Smooth muscle cell of the brain vasculature (primary cell): Measurements from ENCODE around the gene DES.
"Not testable (repeated sequence)": the region's sequence is repeated elsewhere in the genome, so short reads cannot be mapped to it uniquely, and the experiment has no call there.

ENCODE experiments used
- DNase-seq: peaks from one replicate; pipeline ENCODE4 v3.0.0-alpha.2; 2012; ENCODE audit warnings: low read depth, low spot score

Gene DES

GRCh38 chr2:219399716-219400478, 18.3 kb upstream of the DES start:
- no peak for DNase-seq

- no peak for DNase-seq
These were observed 17.6 kb upstream of the DES start for GRCh38 chr2:219400562-219400961.

- DNase-seq: no peak
These were observed 16.6 kb upstream of the DES start for GRCh38 chr2:219401606-219402005.

DNA sequence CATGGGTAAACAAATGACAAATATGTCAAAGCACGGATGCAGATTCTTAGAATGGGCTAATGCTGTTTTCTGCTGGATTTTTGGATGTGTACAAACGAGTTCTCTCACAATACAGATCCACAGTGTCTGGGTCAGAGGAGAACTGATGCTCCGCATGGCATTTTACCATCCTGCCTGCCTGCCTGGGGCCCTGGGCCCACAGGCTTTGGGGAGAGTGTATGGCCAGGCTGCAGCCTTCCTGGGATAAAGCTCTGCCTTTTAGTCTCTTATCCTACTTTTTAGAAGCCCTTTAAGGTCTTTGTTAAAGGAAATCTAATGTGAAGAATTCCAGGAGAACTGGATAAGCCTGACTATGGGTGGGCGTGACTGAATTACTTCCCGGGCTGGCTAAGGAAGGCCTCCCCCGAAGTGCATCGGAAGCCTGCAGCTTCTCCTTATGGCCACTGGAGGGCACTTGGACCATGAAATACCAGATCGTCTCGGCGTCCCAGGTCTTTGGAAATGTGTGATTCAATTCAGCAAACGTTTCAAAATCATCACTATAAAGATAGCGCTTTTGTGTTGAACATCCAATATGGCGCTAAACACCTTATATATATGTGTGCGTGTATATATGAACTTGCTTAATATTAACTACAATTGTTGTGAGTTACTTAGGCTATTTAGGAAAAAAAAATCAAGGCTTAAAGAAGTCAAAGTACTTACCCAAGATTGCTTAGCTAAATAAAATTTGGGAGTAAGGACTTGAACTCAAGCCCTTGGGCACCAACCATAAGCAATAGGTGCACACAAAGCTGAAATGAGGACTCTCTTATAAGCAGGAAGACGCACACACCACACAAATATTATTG, 15.3 kb upstream of the DES start:
- peak; percentile 65 for DNase-seq

GRCh38 chr2:219403861-219404260, 14.3 kb upstream of the DES start:
- DNase-seq: no peak

DNA sequence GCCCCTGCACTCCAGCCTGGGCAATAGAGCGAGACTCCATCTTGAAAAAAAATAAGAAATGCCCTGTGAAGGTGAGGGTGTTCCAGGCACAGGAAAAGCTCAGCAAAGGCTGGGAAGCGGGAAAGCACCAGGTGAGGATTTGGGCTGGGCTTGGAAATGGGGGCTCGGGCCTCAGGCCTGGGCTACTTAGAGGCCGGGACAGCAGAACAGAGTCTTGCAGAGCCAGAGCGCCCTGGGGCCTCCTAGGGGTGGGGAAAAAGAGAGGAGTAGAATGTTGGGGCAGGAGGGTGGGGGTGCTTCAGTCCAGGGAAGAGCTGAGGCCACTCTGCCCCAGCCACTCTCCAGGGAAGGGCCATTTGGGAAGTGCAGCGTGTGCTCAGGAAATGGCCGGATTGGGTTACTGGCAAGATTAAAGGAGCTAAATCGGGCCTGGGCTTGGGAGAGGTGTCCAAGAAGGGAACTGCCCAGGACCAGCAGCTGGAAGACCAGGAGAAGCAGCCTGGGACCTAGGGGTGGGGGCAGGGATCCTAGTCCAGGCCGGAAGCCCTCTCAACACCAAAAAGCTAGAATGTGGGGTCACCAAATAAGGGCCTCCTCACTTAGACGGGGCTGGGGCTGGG, 13.8 kb upstream of the DES start:
- no peak for DNase-seq

DNA sequence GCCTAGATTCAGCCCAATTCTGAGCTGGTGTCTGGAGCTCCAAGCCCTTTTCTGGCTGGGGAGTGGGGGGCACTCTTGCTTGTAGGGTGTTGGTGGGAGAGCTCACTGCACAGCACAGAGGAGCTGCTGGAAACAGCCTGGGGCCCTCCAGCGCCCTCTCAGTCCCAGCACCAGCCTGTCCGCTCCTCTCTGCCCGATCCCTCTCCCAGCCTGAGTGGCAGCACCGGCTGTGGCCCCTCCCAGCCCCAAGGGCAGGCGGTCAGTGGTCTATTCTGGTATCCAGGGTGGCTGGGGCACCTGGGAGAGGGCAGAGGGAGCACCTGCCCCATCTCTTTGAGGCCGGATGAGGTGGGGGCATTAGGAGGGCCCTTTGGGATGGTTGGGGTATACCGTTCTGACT, 13.2 kb upstream of the DES start:
- DNase-seq: no peak

DNA sequence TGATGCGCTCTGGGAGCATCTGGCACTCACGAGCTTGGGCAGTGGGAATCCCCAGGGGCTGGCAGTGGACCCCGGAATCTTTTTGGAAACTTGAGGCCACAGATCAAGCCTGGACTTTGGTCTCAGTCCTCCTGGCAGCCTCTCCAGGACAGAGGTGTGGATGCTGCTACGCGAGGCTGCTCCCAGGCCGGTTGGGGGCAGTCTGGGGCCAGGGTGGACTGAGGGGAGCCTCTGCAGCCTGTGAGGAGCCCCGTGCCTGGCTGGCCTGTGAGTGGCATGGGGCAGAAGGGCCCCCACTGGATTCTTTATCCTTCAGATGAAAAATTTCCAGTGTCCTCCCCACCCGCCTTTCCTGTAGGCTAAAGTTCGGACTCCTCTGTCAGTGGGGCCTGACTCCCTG, 12.7 kb upstream of the DES start:
- DNase-seq: no peak

- no peak for DNase-seq
These were observed 12.0 kb upstream of the DES start for GRCh38 chr2:219405958-219406860.

- DNase-seq: peak; percentile 35
These were observed 11.3 kb upstream of the DES start for GRCh38 chr2:219406861-219407230.

- not testable (repeated sequence) for DNase-seq
These were observed 10.8 kb upstream of the DES start for GRCh38 chr2:219407343-219407742.

- no peak for DNase-seq
These were observed 10.0 kb upstream of the DES start for GRCh38 chr2:219408204-219408603.

DNA sequence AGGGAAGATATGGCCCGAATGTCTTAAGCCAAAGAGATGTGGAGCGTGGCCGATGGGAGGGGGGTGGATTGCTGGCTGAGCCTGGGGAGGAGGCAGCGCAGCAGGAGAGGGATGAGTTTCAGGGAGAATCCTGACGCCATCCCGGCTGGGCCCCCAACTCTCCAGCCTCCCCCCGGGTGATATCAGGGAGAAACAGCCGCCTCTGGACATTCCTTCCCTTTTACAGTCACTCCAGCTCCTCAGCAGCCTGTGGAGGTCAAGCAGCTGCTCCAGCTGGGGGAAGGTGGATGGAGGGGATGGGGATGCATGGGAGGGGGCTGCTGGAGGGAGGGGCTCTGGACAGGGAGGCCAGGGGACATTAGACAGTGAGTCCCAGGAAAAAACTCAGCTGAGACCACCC, 9.5 kb upstream of the DES start:
- DNase-seq: no peak

GRCh38 chr2:219409619-219410018, 8.6 kb upstream of the DES start:
- DNase-seq: no peak

GRCh38 chr2:219410390-219410789, 7.8 kb upstream of the DES start:
- no peak for DNase-seq

DNA sequence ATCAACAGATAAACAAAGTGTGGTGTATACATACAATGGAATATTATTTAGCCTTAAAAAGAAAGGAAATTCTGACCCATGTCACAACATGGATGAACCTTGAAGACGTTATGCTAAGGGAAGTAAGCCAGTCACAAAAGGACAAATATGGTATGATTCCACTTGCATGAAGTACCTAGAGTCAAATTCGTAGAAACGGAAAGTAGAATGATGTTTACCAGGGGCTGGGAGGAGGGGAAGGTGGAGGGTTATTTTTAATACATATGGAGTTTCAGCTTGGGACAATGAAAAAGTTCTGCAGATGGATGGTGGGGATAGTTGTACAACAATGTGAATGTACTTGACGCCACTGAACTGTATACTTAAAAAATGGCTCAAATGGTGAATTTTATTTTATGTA, 3.3 kb upstream of the DES start:
- no peak for DNase-seq

DNA sequence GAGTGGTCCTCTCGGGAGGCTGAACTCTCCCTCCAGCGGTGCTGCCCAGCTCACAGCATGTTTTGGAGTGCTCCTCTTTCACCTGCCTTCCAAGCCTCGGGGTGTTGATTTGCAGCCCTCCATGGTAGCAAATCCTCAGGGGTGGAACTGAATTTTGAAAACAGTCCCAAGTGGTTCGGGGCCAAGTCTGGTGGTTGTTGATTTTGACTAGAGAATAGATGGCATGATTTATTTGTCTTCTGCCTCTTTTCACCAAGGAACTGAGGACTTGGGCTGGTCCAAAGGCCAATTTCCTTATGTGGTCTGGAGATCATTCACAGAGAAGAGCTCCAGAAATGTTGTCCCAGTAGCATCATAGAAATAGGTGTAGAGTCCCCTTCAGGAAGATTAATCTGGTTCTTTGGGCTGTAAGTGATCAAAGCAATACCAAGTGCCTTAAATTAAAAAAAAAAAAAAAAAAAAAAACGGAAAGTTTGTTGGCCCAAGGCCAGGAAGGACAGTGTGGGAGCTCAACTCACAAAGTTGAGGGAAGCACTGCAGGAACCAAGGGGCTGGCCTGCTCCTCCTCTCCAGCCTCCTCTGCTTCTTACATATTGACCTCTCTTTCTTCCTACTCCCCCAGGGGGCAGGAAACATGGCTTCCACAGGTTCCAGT, 2.5 kb upstream of the DES start:
- no peak for DNase-seq

DNA sequence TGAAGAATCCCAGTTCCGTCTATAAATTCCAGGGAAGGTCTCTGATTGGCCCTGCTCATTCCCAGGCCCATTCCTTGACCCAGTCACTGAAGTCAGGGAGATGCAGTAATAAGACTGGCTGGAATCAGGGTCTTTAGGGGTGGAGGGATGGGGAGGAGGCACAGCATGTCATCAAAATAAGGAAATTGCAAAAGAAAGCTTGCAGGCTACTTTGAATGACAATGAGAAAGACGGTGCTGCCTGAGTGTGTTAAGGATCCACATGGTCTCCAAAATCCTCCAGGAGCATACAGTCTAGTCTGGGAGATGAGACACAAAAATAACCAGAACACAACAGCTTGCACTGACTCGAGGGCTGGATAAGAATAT, 2.0 kb upstream of the DES start:
- DNase-seq: no peak

GRCh38 chr2:219416938-219417337, 1.2 kb upstream of the DES start:
- DNase-seq: no peak

DNA sequence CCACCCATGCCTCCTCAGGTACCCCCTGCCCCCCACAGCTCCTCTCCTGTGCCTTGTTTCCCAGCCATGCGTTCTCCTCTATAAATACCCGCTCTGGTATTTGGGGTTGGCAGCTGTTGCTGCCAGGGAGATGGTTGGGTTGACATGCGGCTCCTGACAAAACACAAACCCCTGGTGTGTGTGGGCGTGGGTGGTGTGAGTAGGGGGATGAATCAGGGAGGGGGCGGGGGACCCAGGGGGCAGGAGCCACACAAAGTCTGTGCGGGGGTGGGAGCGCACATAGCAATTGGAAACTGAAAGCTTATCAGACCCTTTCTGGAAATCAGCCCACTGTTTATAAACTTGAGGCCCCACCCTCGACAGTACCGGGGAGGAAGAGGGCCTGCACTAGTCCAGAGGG, 803 bp upstream of the DES start:
- DNase-seq: no peak

- no peak for DNase-seq
These were observed 791 bp downstream of the DES start for GRCh38 chr2:219419012-219419324.
